Measurements from ENCODE around the gene MYO10. TPM values are rescaled to one million over a fixed set of nuclear protein-coding genes. Genes with fewer than 3 reads are reported as not detected.
A peak's percentile ranks its signal among the peaks of the same experiment; 100 is the strongest.
"Not testable (repeated sequence)": the region's sequence is repeated elsewhere in the genome, so short reads cannot be mapped to it uniquely, and the experiment has no call there.

The MYO10 gene
- 10 to 100 TPM in 2 of 4 donors, 1 to 10 TPM in 2; 3.4 to 28.7 (median 13.4) TPM for total RNA-seq

DNA sequence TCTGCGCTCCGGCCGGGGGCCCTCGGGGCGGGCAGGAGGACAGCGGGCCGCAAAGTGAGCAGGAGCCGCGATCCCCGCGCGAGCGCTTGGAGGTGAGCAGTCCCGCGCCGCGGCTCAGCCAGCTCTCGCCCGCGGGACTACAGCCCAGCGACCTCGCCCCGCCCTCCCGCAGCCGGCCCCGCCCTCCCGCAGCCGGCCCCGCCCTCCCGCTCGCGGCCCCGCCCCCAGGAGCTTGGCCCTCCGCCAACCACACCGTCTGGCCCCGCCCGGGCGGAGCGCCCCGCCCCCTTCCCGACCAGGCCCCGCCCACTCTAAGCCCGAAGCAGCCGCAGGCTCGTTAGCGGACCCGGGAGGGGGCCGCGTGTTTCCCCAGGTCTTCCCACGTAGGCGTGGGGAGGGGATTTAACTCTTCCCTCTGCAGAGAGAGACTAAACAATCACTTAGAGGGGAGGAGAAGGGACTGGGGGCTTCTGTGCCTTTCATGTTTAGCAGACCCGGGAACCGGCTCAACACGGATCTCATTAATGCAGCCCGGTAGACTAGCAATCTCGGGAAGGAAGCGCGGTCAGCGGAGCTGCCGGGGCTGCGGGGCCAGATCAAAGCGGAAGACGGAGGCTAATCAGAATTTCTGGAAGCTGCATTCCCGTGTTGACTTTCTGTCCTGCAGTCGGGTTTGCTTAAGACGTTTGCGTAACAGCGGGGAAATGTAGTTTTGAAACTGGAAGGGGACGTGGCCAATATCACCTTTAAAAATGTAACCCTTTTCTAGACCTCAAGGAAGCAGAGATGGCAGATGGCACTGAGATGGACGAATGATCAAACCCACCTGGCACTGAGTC, at the start of gene MYO10:
MYO10 (minus strand) TSS at position 139 of the 839 bp plus-strand sequence. CDS start 480 bp downstream, outside the sequence.
- peak; percentile 82 to 83 for ATAC-seq
- H3K27ac ChIP-seq: peak within 1 kb of the TSS; percentile 73 to 82 (median 78)

DNA sequence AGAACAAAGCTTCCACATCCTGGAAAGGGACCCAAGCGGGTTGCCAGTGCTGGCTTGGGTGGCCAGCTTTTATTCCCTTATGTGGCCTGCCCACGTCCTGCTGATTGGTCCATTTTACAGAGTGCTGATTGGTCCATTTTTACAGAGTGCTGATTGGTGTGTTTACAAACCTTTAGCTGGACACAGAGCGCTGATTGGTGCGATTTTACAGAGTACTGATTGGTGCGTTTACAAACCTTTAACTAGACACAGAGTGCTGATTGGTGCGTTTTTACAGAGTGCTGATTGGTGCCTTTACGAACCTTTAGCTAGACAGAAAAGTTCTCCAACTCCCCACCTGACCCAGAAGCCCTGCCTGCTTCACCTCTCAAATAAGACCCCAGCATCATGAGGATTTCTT, 49.2 kb upstream of the MYO10 start:
- DNase-seq; H3K27ac ChIP-seq; H3K36me3 ChIP-seq; ATAC-seq; H3K4me1 ChIP-seq; intact Hi-C loops (cut with DNase I; ENCODE audit: low total_unique reads); in situ Hi-C loops (cut with MboI; ENCODE audit: low sequenced_read_pairs in 4 of 4); H3K4me3 ChIP-seq; H3K27me3 ChIP-seq; H3K9me3 ChIP-seq: not testable (repeated sequence)

More for the DNA sequence above, at the start of gene MYO10:
- DNase-seq: peak; percentile 32 to 62
- TF ChIP-seq, protein P1, sequence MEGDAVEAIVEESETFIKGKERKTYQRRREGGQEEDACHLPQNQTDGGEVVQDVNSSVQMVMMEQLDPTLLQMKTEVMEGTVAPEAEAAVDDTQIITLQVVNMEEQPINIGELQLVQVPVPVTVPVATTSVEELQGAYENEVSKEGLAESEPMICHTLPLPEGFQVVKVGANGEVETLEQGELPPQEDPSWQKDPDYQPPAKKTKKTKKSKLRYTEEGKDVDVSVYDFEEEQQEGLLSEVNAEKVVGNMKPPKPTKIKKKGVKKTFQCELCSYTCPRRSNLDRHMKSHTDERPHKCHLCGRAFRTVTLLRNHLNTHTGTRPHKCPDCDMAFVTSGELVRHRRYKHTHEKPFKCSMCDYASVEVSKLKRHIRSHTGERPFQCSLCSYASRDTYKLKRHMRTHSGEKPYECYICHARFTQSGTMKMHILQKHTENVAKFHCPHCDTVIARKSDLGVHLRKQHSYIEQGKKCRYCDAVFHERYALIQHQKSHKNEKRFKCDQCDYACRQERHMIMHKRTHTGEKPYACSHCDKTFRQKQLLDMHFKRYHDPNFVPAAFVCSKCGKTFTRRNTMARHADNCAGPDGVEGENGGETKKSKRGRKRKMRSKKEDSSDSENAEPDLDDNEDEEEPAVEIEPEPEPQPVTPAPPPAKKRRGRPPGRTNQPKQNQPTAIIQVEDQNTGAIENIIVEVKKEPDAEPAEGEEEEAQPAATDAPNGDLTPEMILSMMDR (IDR thresholded peaks at IDR 0.05 in 4 of 5, conservative IDR thresholded peaks at IDR 0.05 in 1 of 5): no peak
- TF ChIP-seq POLR2A (IDR thresholded peaks at IDR 0.05): peak; percentile 76 to 84
- in situ Hi-C loops (cut with MboI; ENCODE audit: low sequenced_read_pairs in 4 of 4) (loop anchor here in 2 of 4 donors (10.0 to 25.0 kb wide), 2 partner anchors 251 to 258 kb away; no protein-coding TSS in a partner anchor), intact Hi-C loops (cut with DNase I; ENCODE audit: low total_unique reads) (loop anchor here (2.0 to 10.0 kb wide), 7 partner anchors 50 to 472 kb away; partner anchors contain the start of gene ZNF622)
- Histone ChIP-seq H3K27me3 (peaks cover 0 to 35% (median 28%) of the 10 kb centered on the region in 3 donors), H3K9me3 (no peaks in the 10 kb centered on the region), H3K4me1 (peaks cover 0 to 10% of the 10 kb centered on the region in 2 donors), H3K36me3 (no peaks in the 10 kb centered on the region), H3K4me3 (peak within 1 kb of the TSS; percentile 71 to 99 (median 80))

DNA sequence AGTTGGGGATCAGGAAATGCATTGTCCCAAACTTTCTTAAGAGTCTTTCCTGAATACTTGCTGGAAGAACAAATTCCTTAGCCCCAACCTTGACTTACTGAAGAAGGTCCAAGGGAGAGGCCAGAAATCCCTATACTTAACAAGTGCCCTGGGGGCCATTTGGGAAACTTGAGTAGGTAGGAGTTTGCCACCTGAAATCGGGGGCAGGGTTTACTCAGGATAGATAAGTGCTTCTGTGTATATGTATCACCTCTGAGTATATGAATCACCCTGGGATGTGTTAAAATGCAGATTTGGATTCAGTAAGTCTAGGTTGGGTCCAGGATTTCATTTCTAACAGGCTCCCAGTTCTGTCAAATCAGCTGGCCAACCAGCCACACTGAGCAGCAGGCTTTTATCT, 47.9 kb upstream of the MYO10 start:
- in situ Hi-C loops (cut with MboI; ENCODE audit: low sequenced_read_pairs in 4 of 4) (no loop called here), intact Hi-C loops (cut with DNase I; ENCODE audit: low total_unique reads) (no loop called here)
- no peak for TF ChIP-seq POLR2A (IDR thresholded peaks at IDR 0.05)
- TF ChIP-seq, protein P1 (IDR thresholded peaks at IDR 0.05 in 4 of 5, conservative IDR thresholded peaks at IDR 0.05 in 1 of 5): no peak
- no peaks in the 10 kb centered on the region for H3K4me1 ChIP-seq
- DNase-seq: no peak
- H3K4me3 ChIP-seq: no peak overlapping the region
- no peaks in the 10 kb centered on the region for H3K36me3 ChIP-seq
- H3K9me3 ChIP-seq: no peaks in the 10 kb centered on the region
- no peak overlapping the region for H3K27ac ChIP-seq
- ATAC-seq: no peak
- no peaks in the 10 kb centered on the region for H3K27me3 ChIP-seq

DNA sequence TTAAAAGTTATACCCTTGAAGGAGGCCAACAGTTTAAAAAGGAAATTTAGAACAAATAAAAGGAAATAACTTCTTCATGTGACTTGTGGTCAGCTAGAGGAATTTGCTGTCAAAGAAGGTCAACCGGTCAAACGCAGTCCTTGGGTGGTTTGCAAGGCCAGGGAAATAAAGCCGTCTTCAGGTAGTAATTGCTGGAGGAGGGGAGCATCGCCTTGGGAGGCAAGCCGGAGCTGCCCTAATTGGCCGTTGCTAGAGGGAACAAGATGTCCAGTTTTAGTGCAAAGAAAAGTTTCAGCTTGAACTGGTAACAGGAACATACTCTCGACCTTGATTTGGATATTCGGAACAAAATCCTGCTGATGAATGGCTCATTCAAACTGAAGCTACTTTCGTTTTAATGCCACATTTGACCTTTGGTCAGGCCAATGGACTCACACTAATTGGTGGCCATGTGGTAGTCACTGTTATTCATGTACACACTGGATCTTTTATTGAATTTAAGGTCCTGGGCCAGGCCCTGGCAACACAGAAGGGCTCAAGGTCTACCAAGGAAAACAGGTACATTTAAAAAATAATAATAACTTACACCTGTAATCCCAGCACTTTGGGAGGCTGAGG, 47.0 kb upstream of the MYO10 start:
- TF ChIP-seq, protein P1 (IDR thresholded peaks at IDR 0.05 in 4 of 5, conservative IDR thresholded peaks at IDR 0.05 in 1 of 5): no peak
- no peak for TF ChIP-seq POLR2A (IDR thresholded peaks at IDR 0.05)
- Histone ChIP-seq H3K4me1 (no peaks in the 10 kb centered on the region), H3K4me3 (no peak overlapping the region), H3K36me3 (no peaks in the 10 kb centered on the region), H3K27ac (no peak overlapping the region), H3K9me3 (no peaks in the 10 kb centered on the region), H3K27me3 (no peaks in the 10 kb centered on the region)
- intact Hi-C loops (cut with DNase I; ENCODE audit: low total_unique reads): no loop called here
- ATAC-seq (no peak), DNase-seq (no peak)
- in situ Hi-C loops (cut with MboI; ENCODE audit: low sequenced_read_pairs in 4 of 4): no loop called here

DNA sequence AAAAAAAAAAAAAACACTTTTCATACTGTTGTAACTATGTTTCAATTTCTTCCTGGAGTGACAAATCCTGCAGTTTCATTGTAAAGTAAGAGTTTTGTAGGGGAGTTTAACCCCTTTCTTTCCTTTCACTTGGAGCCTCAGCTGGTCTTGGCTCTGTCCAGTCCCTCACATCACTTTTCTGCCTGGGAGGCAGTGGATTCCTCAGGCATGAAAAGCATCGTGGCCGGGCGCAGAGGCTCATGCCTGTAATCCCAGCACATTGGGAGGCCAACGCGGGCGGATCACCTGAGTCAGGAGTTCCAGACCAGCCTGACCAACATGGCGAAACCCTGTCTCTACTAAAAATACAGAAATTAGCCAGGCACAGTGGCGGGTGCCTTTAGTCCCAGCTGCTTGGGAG, 45.6 kb upstream of the MYO10 start:
- Histone ChIP-seq H3K36me3 (no peaks in the 10 kb centered on the region), H3K4me3 (no peak overlapping the region), H3K9me3 (no peaks in the 10 kb centered on the region), H3K4me1 (no peaks in the 10 kb centered on the region), H3K27ac (no peak overlapping the region), H3K27me3 (no peaks in the 10 kb centered on the region)
- intact Hi-C loops (cut with DNase I; ENCODE audit: low total_unique reads) (no loop called here), in situ Hi-C loops (cut with MboI; ENCODE audit: low sequenced_read_pairs in 4 of 4) (no loop called here)
- DNase-seq (no peak), ATAC-seq (no peak)
- TF ChIP-seq POLR2A (IDR thresholded peaks at IDR 0.05): no peak
- TF ChIP-seq, protein P1 (IDR thresholded peaks at IDR 0.05 in 4 of 5, conservative IDR thresholded peaks at IDR 0.05 in 1 of 5): no peak
